GM19438 (cell line): ENCODE results near the gene SKA1.
"Not testable (repeated sequence)": the region's sequence is repeated elsewhere in the genome, so short reads cannot be mapped to it uniquely, and the experiment has no call there.

Source experiments
- ATAC-seq: cut with Tn5 transposase; IDR thresholded peaks from one replicate; pipeline ENCODE4 v1.9.1; 2021; ENCODE audit warnings: low read depth; ENCODE audit not compliant: unreplicated experiment

Gene SKA1

DNA sequence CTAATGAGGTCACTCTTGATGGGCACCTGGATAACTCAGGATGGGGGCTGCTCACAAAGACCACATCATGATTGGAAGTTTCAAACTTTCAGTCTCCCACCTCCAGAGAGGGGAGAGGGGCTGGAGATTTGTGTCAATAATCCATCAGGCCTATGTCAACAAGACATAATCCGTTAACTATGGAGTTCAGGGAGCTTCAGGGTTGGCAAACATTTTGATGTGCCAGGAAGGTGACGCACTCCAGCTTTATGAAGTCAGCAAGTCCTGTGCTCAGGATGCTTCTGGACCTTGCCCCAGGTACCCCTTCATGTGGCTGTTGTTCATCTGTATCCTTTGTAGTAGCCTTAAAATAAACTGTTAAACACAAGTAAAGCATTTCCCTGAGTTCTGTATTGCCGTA, 19.0 kb downstream of the SKA1 start:
- ATAC-seq: no peak

DNA sequence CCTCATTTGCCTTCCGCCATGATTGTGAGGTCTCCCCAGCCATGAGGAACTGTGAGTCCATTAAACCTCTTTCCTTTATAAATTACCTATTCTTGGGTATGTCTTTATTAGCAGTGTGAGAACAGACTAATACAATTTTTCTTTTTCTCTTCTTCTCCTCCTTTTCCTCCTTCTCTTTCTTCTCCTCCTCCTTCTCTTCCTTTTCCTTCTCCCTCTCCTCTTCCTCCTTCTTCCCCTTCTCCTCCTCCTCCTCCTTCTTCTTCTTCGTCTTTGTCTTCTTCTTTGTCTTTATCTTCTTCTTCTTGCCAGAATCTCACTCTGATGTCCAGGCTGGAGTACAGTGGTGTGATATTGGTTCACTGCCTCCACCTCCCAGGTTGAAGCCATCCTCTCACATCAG, 20.2 kb downstream of the SKA1 start:
- ATAC-seq: no peak

DNA sequence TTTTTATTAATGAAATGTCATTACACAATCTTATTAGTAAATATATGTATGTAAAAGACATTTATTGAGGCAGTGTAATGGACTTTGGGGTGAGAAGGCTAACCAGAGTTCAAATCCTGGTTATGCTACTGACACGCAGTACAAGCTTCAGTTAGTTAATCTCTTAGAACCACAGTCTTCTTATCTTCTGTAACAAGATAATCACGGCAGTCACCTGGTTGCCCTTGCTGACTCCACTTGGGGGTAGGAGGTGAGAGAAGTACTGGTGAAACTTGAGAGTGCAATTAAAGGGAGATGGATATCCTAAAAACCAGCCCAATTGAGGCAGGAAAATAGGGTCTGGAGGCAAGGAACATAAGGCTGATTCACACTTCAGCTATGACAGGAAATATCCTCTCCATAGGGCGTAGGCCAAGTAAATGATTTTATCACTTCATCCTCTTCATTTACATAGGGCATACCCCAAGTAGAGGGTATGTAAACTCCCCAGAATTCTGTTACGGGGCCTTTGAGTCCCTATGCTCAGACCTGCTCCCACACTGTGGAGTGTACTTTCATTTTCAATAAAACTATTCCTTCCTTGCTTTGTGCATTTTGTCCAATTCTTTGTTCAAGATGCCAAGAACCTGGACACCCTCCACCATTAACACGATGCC, 21.3 kb downstream of the SKA1 start:
- no peak for ATAC-seq

DNA sequence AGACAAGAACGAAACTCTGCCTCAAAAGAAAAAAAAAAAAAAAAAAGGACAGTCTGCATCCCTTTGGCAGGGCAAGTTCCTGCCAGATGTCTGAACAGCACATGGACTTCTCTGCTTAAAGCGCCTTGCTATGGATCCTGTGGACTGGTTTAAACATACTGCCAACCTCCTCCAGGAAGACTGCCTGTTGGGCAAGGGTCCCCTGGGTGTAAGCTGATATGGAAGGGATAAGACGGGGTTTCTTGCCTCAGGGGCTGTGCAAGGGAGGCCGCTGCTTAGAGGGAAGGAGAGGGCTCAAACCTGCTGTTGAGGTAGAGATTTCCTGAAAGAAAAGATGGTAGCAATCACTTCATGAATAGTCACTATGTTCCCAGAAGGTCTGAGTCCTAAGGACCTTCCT, 22.2 kb downstream of the SKA1 start:
- ATAC-seq: no peak

DNA sequence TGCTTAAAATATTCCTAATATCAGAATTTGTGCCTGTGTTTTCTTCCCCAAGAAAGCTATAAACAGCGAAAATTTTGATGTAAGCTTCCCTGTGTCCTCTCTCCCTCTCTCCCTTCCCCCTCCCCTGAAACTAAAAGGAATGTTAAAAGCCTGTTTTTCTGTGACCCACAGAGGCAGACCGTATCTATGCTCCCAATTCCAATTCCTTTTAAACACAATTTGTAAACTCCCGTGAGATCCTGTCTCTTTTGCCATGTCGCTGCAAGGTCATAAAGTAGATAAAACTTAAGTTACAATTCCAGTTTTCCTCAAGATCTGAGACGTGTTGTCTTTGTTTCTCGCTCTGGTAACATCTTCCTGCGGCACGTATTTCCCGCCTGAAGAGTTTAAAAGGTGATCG, 23.3 kb downstream of the SKA1 start:
- no peak for ATAC-seq

DNA sequence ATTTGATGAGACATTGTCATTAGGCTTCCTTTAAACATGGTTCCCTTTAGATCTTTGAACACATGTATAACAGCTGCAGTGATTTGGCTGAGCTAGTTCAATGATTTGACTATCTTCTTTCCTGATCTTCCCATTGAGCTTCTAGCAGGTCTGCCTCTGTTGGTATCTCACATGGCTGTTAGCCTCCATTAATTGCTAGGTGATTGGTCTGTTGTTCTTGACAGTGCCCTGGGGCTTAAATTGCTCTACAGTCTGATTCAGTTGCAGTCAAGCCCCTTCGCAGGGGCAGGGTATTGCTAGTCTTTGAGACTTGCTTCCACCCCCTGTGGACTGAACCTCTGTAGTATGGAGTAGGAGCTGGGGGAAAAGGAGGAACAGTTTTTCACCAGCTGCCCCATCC, 24.1 kb downstream of the SKA1 start:
- ATAC-seq: no peak

DNA sequence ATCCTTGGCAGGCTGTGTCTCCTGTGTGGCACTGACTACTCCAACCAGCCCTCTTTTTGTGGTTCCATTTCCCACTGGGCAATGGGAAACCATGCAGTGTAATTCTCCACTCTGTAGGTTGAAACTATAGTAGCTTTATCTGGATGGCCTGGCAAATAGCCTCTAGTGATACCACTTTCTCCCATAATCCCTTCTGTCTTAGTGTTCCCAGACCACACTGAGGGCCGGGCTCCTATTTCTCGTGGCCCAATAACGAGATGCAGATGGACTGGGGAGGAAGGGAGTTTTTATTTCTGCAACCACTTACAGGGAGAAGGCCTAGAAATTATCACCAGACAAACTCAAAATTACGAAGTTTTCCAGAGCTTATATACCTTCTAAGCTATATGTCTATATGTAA, 24.7 kb downstream of the SKA1 start:
- ATAC-seq: no peak

DNA sequence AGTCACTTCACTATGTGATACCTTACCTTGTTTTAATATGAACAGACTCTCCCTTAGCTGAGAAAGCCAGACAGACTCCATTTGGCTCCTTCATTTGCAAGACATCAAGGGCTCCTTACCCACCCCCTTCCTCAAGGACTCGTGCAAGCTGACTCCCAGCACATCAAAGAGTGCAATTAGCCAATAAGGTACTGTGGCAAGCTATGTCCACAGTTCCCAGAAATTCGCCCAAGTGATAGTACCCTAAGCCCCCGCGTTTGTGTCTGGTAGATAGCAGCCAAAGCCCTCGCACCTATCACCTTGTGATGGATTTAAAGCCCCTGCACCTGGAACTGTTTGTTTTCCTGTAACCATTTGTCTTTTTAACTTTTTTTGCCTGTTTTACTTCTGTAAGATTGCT, 25.6 kb downstream of the SKA1 start:
- not testable (repeated sequence) for ATAC-seq

DNA sequence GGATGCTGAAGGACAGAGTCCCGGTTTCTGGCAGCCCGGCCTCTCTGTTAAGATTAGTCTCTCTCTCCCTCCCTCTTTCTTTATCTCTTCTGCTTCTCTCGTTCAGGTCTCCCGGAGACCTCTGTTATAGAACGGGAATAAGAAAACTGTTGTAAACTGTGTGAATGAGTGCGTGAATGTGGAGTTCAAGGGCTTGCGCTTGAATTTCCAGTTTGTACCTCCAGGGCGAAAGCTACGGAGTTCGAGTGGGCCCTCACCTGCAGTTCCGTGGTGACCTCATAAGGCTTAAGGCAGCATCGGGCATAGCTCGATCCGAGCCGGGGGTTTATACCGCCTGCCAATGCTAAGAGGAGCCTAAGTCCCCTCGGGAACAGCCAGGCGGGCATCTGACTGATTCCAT, 26.4 kb downstream of the SKA1 start:
- no peak for ATAC-seq

DNA sequence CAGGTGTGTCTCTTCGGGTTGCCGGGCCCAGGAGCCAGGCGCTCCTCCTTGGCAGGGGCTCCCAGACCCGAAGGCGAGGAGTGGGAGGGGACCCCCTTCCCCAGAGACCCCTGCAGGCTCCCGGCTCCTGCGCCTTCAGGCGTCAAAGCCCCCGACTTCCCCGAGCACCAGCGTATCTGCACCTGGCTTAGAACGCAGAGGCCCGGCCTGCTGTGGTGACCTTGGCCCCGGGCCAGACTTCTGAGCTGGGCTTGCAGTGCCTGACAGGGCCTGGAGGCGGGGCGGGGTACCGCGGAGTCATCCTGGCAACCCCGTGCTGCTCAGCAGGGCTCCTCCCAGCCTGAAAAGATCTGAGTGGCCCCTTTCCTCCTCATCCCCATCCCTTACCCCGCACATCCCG, 27.0 kb downstream of the SKA1 start:
- ATAC-seq: no peak

DNA sequence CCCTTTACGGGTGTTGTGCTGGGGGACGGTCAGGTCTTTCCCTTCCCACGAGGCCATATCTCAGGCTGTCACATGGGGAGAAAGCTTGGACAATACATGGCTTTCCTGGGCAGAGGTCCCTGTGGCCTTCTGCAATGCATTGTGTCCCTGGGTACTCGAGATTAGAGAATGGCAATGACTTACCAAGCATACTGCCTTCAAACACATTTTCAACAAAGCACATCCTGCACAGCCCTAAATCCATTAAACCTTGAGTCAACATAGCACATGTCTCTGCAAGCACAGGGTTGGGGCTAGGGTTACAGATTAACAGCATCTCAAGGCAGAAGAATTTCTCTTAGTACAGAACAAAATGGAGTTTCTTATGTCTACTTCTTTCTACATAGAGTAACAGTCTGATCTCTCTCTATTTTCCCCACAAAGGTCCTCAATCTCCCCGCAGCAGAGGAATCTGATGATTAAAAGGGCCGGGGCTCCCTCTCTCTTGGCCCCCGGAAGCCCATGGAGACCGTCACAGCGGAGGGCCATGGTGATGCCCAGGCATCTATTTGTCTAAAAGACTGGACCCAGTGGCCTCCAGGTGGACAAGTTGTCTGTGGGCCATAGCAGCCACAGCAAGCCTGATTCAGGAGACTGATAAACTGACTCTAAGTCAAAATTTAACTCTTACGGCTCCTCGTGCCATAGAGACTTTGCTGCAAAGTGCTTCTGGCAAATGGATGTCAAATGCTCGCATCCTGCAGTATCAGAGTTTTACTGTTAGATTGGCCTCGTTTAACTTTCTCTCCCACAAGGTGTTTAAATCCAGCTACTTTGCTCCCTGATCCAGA, 30.1 kb downstream of the SKA1 start:
- ATAC-seq: not testable (repeated sequence)

DNA sequence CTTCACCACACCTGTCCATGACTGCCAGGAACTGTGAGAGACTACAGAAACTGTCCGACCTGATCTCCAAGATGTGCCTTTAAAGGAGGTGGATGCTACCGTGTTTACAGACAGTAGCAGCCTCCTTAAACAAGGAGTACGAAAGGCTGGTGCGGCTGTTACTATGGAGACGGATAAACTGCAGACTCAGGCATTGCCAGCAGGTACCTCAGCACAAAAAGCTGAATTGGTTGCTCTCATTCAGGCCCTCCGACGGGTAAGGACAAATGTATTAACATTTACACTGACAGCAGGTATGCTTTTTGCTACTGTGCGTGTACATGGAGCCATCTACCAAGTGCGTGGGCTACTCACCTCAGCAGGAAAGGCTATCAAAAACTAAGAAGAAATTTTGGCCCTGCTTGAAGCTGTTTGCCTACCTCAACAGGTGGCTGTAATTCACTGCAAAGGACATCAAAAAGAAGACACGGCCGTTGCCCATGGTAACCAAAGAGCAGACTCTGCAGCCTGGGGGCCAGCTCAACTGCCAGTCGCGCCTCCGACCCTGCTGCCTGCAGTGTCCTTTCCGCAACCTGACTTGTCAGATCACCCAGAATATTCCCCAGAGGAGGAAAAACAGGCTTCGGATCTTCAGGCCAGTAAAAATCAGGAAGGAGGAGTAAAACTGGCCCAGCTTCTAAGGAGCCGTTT, 30.9 kb downstream of the SKA1 start:
- no peak for ATAC-seq

DNA sequence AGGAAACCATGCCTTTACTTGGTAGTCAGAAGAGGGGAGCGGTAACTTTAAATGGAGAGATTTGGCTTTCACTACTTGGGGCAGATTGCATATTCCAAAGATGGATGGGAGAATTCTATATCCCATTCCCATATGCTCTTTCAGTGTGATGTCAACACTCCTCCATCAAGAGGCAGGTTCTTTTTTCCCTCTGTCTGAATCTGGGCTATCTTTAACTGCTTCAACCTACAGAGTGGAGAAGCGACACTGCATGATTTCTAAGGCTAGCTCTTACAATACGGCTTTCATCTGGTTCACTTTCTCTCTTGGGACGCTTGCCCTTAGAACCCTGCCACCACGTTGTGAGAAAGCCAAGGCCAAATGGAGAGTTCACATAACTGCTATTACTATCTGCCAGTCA, 34.4 kb downstream of the SKA1 start:
- no peak for ATAC-seq

DNA sequence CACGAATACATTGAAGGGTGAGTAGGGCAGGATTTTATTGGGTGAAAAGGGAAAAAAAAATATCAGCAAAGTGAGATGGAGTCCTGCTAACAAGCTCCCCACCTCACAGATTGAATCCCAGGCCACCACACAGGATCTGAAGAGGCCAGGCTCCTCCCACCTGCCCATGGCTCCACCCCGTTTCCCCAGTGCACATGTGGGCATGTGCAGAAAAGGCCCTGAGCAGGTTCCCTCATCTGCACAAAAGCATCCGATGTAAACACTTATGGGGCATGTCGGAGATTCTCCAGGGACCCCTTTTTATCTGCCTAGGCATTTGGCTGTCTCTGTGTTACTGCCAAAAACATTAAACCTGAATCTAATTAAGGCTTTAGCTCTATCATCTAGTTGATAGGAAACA, 35.2 kb downstream of the SKA1 start:
- ATAC-seq: no peak

DNA sequence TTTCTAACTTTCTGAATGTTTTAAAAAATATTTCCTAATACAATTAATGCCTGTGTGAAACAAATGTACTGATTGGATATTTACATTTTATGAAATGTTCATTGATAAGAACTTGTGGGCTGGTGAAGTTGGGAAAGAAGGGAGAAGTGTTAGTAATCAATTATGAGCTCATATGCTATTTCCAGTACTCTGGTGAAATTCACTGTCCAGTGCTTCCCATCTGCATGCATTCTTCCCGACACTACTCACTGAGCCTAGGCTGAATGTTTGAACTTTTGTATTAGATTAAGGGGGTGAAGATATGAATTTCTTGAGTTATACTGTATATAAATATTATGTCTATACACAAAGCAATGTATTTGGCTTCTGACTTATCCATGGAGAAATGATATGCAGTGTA, 36.0 kb downstream of the SKA1 start:
- ATAC-seq: no peak

DNA sequence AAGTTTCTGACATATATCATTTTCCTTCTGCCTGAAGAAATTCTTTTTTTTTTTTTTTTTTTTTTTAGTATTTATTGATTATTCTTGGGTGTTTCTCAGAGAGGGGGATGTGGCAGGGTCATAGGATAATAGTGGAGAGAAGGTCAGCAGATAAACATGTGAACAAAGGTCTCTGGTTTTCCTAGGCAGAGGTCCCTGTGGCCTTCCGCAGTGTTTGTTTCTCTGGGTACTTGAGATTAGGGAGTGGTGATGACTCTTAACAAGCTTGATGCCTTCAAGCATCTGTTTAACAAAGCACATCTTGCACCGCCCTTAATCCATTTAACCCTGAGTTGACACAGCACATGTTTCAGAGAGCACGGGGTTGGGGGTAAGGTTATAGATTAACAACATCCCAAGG, 42.0 kb downstream of the SKA1 start:
- ATAC-seq: not testable (repeated sequence)

DNA sequence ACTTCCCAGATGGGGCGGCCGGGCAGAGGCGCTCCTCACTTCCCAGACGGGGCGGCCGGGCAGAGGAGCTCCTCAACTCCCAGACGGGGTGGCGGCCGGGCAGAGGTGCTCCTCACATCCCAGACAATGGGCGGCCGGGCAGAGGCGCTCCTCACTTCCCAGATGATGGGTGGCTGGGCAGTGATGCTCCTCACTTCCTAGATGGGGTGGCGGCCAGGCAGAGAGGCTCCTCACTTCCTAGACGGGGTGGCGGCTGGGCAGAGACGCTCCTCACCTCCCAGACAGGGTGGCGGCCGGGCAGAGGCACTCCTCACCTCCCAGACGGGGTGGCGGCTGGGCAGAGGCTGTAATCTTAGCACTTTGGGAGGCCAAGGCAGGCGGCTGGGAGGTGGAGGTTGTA, 42.9 kb downstream of the SKA1 start:
- not testable (repeated sequence) for ATAC-seq

DNA sequence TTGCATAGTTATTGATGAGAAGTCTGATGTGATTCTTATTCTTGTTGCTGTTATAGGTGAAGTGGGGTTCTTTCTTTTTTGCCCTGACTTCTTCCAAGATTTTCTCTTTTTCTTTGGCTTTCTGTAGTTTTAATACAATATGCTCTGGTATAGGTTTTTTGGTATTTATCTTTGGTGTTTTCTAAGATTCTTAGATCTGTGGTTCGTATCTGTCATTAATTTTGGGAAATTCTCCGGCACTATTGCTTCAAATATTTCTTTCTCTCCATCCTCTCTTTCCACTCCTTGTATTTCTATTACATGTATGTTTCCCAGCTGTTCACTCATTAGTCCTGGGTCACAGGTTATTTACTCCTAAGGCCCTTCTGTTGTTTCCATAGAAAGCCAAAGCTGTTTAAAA, 43.8 kb downstream of the SKA1 start:
- no peak for ATAC-seq

DNA sequence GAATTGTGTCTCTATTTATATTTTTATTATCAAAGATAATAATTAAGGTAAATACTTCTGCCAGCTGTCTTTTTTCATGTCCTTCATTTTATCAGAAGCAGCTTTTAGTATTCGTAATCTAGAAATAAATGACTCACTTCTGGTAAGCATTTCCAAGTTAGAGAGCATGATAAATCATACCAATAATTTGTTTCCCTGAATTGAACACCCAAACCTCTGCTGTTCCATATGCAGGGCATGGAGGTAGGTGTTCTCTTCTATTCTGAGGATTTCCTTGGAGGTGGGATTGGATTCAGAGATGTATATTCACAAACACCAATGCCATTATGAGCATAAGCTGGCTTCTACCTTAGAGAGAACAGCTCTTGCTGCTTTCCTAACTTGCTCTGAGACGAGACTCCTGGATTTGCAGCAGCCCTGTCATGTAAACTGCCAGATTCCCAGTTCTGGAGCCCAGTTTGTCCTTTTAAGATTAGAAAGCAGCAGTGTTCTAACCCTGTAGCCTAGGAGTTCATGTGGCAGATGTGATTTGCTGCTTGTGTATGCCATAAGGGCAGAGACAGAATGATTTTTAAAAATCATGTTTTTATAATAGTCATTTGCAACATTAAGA, 47.5 kb downstream of the SKA1 start:
- no peak for ATAC-seq

DNA sequence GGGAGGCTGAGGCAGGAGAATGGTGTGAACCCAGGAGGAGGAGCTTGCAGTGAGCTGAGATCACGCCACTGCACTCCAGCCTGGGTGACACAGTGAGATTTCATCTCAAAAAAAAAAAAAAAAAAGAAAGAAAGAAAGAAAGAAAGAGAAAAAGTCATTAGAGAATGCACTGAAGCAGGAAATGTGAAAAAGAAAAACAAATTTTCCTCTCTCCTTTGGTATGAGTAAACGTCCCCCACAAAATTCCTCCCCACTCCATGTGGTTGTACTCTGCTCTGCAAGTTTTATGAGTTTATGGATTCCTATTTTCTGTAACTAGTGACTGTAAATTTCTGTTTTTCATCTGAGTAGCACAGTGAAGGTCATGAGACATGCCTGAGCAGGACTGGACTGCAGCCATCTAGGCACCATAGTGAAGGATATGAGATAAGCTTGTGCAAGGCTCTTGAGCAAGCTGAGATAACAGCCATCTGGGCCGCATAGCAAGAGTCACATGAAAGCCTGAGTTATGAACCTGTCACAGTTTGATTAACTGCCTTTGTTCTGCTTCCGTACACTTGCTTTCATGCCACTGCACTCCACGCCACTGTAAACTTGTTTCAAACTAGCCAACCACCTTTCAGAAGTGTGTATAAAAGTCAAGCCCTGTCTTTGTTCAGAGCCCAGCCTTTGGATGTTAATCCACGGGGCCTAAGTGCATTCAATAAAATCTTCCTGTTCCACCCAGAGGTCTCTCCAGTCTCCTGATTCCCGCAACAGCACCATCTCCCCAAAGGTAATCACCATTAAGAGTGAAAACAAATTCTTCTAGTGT, 50.2 kb downstream of the SKA1 start:
- ATAC-seq: no peak
